Measurements from ENCODE around the gene DEFB116.
"Not testable (repeated sequence)": the region's sequence is repeated elsewhere in the genome, so short reads cannot be mapped to it uniquely, and the experiment has no call there.

The DEFB116 gene

GRCh38 chr20:31308535-31309162, at the start of gene DEFB116:
TSS of gene DEFB116 (minus strand) at chr20:31308585. CDS start at chr20:31308585, 0 bp downstream.
- no peak for FAIRE-seq

DNA sequence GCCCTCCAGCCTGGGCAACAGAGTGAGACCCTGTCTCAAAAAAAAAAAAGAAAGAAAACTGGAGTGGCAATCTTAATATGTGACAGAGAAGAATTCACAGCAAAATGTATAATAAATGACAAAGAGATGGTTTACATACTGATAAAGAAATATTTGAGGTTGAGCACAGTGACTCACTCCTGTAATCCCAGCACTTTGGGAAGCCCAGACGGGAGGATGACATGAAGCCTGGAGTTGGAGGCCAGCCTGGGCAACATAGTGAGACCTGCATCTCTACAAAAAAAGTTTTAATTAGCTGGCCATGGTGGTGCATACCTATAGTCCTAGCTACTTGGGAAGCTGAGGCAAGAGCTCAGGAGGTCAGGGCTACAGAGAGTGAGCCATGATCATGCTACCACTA, 47.6 kb upstream of the DEFB116 start:
- FAIRE-seq: no peak

- no peak for FAIRE-seq
Observed at GRCh38 chr20:31341470-31341869, 33.1 kb upstream of the DEFB116 start.

GRCh38 chr20:31330893-31331292, 22.5 kb upstream of the DEFB116 start:
- no peak for FAIRE-seq

DNA sequence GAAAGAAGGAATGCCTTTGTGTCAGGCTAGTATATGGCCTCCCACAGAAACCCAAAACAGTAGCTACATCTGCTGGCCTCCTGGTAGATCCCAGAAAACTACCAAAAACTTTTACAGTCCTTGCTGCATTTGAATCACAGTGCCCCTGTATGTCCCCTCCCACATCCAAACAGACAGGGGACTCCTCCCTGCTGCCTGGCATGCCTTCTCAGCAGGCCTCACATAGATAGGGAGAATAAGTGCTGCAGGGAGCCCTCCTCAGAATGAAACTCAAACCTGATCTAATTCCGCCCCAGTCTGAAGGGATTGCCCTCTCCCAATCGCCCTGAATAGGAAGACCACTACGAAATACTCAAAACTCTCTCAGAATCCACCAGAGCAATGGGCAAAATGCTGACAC, 14.1 kb upstream of the DEFB116 start:
- FAIRE-seq: no peak

GRCh38 chr20:31284964-31285363, 23.4 kb downstream of the DEFB116 start:
- not testable (repeated sequence) for FAIRE-seq

GRCh38 chr20:31278178-31278577, 30.2 kb downstream of the DEFB116 start:
- FAIRE-seq: no peak

GRCh38 chr20:31274441-31274840, 33.9 kb downstream of the DEFB116 start:
- FAIRE-seq: no peak

- FAIRE-seq: no peak
Observed at GRCh38 chr20:31260326-31260932, 48.0 kb downstream of the DEFB116 start.

DNA sequence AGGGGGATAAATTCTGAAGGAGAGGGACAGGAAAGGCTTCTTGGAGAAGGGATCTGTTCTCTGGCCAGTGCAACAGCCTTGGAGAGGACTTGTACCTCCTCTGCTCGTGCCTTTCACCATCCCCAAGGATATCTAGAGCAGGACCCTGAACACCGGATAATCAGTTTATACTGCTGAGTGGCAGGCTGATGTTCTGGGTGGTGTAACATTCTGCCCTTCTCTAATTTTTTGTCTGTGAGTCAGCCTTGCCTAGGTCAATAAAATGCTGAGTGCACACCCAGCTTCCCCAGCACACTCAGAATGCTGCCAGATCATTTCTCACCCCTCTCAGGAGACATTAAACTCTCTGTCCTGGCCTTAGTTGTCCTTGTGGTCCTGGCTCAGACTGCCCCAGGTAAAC, 51.0 kb downstream of the DEFB116 start, which contains the start of gene DEFB115:
Gene DEFB115 (plus strand): TSS at position 301 of the 400 bp plus-strand sequence. CDS start 0 bp downstream, at position 301.
- FAIRE-seq: no peak

- no peak for FAIRE-seq
Observed at GRCh38 chr20:31256959-31257358, 51.4 kb downstream of the DEFB116 start.
